Right lobe of liver (tissue), 6 donors: ENCODE results near the gene KLLN. TPM values are rescaled to one million over a fixed set of nuclear protein-coding genes. Genes with fewer than 3 reads are reported as not detected.
A peak's percentile ranks its signal among the peaks of the same experiment; 100 is the strongest.
"Not testable (repeated sequence)": the region's sequence is repeated elsewhere in the genome, so short reads cannot be mapped to it uniquely, and the experiment has no call there.

ENCODE experiments used
- ATAC-seq, 4 donors: fragments of 200-7000 bp; cut with Tn5 transposase; one replicate each; pipeline ENCODE4 v1.9.1; 2020; ENCODE audit warnings: mild to moderate bottlenecking in 4 of 4, moderate library complexity in 4 of 4
- DNase-seq, 3 donors: peaks; one replicate each; pipeline ENCODE4 v3.0.0-alpha.2; 2020
- H3K27ac ChIP-seq, 3 donors: fragments of 200-600 bp; one replicate each; pipeline ENCODE4 v1.8.0; 2022
- H3K27me3 ChIP-seq, 2 donors: fragments of 200-600 bp; one replicate each; pipeline ENCODE4 v1.8.0; 2022
- H3K36me3 ChIP-seq, 4 donors: fragments of 200-600 bp; sonication (generic) in 1 of 4; one replicate each; pipeline versions ENCODE4 v1.5.1 to v1.8.0; 2017 to 2022; ENCODE audit warnings: control low read depth in 1 of 4
- H3K4me1 ChIP-seq, 4 donors: fragments of 200-600 bp; sonication (generic) in 1 of 4; one replicate each; pipeline versions ENCODE4 v1.5.1 to v1.8.0; 2017 to 2022; ENCODE audit warnings: control low read depth in 1 of 4
- H3K4me3 ChIP-seq, 3 donors: fragments of 200-600 bp; one replicate each; pipeline ENCODE4 v1.8.0; 2022
- H3K9me3 ChIP-seq, 4 donors: fragments of 200-600 bp; sonication (generic) in 1 of 4; one replicate each; pipeline versions ENCODE4 v1.5.1 to v1.8.0; 2017 to 2022; ENCODE audit warnings: control low read depth in 1 of 4
- POLR2A ChIP-seq: fragments of 450-650 bp; IDR thresholded peaks from one replicate; pipeline ENCODE4 v1.6.1; 2017; ENCODE audit warnings: antibody characterized with exemption, mild to moderate bottlenecking
- WGBS: methylation state at CpG from one replicate; pipeline ENCODE4 v1.1.6; 2018; ENCODE audit warnings: low coverage, low lambda C conversion rate; ENCODE audit not compliant: insufficient coverage; ENCODE audit errors: missing lambda C conversion rate; 5-methylcytosine and 5-hydroxymethylcytosine counted together
- intact Hi-C, 2 donors: fragments of 100-400 bp; cut with DNase I; formaldehyde crosslinking; loops; one replicate each; pipeline versions ENCODE4 v1.11.2 to v1.14.1; 2022
- total RNA-seq, 6 experiments: library from RNA; depleted of rRNA in 2 of 6; stranded (reverse); fragments of >200 nt in 2 of 6; fragmentation: NEBNext Ultra II Directional in 3 of 6; extraction: Animal tissue kit (Norgen Biotek cat#: 25700) in 3 of 6; gene quantifications; one replicate each; pipeline versions ENCODE4 v1.1.0 to v1.2.4, GENCODE V29; 2016 to 2023
- TF ChIP-seq, protein P1 (sequence below), 4 donors: fragments of 200-600 bp in 3 of 4; fragments of 450-650 bp in 1 of 4; IDR thresholded peaks; one replicate each; pipeline versions ENCODE4 v1.5.1 to v1.8.0; 2016 to 2022; ENCODE audit warnings: antibody characterized with exemption in 4 of 4, mild to moderate bottlenecking in 2 of 4
- donor health status: DM: no; HTN: yes; CAD: no.
- donor health status: DM: no; HTN: no; CAD: no.
- donor health status: DM: no; HTN: no; CAD: no.
- donor health status: DM: no; HTN: yes; CAD: no.
- donor health status: DM: no; HTN: yes; CAD: no.

Gene KLLN
- total RNA-seq, 6 experiments from 2014 or later = 0.24 to 0.53 (median 0.34) TPM; not detected in 1

DNA sequence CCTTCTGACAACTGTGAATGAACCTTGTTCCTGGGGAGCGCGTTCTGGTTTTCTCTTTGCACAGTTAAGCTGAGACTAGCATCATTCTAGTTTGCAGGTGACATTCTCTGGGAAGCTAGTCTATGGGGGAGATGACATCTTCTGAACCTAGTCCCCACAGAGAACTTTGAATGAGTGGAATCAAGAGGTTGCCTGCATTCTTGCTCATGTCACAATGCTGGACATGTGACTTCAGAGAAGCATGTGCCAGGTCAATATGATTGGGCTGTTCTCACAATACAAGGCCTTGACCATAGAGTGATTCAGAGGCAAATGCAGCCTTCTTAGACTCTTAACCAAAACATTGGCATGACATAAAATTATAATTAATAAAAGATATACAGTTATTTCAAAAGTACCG lies 22.1 kb downstream of the KLLN start:
- intact Hi-C loops = no loop called here
- DNase-seq = no peak
- no peak for ATAC-seq
- no peak overlapping the region for H3K4me3 ChIP-seq
- no peak overlapping the region for H3K27ac ChIP-seq
- H3K9me3 ChIP-seq = no peaks in the 10 kb centered on the region
- H3K4me1 ChIP-seq = no peaks in the 10 kb centered on the region
- 91% methylated on average over 3 of the region's 3 CpGs for WGBS
- H3K27me3 ChIP-seq = no peaks in the 10 kb centered on the region
- H3K36me3 ChIP-seq = no peaks in the 10 kb centered on the region
- TF ChIP-seq POLR2A = no peak
- TF ChIP-seq, protein P1, sequence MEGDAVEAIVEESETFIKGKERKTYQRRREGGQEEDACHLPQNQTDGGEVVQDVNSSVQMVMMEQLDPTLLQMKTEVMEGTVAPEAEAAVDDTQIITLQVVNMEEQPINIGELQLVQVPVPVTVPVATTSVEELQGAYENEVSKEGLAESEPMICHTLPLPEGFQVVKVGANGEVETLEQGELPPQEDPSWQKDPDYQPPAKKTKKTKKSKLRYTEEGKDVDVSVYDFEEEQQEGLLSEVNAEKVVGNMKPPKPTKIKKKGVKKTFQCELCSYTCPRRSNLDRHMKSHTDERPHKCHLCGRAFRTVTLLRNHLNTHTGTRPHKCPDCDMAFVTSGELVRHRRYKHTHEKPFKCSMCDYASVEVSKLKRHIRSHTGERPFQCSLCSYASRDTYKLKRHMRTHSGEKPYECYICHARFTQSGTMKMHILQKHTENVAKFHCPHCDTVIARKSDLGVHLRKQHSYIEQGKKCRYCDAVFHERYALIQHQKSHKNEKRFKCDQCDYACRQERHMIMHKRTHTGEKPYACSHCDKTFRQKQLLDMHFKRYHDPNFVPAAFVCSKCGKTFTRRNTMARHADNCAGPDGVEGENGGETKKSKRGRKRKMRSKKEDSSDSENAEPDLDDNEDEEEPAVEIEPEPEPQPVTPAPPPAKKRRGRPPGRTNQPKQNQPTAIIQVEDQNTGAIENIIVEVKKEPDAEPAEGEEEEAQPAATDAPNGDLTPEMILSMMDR (IDR thresholded peaks at IDR 0.05) = no peak

DNA sequence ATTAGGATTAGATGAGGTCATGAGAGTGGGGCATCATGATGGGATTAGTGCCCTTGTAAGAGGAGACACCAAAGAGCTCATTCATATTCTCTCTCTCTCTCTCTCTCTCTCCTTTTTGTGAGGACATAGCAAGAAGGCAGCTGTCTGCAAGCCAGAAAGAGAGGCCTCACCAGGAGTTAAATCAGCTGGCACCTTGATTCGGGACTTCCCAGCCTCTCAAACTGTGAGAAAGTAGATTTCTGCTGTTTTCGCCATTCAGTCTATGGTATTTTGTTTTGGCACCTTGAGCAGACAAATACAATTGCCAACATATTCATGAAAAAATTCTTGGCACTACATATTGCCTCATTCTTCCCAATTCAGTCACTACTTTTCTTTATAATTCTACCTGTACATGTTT lies 24.7 kb downstream of the KLLN start:
- Histone ChIP-seq H3K36me3 (no peaks in the 10 kb centered on the region), H3K27ac (no peak overlapping the region), H3K4me1 (no peaks in the 10 kb centered on the region), H3K9me3 (no peaks in the 10 kb centered on the region), H3K4me3 (no peak overlapping the region), H3K27me3 (no peaks in the 10 kb centered on the region)
- intact Hi-C loops = no loop called here
- no peak for ATAC-seq
- WGBS = 83% methylated on average over 1 of the region's 2 CpGs
- TF ChIP-seq POLR2A = no peak
- TF ChIP-seq, protein P1 (IDR thresholded peaks at IDR 0.05) = no peak
- no peak for DNase-seq

DNA sequence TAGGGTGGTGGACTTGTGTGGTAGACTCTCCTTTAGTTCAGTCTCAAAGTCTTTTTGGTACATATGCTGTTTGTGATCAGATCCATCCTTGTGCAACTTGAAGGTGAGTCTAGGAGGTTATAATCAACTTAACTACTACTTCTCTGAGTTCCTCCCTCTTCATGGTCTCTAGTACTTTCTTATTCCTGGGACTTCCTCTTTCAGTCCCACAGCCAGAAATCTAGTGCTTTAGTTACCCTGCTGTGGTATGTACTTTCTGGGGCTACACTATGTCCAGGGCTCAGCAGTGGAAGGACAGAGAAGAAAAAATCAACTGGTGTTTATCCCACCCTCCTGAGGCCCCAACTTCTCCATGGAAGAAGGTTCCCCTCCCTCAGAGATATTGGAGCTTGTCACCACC lies 25.9 kb downstream of the KLLN start:
- Histone ChIP-seq H3K4me1 (no peaks in the 10 kb centered on the region), H3K27me3 (no peaks in the 10 kb centered on the region), H3K27ac (no peak overlapping the region), H3K4me3 (no peak overlapping the region), H3K36me3 (no peaks in the 10 kb centered on the region), H3K9me3 (no peaks in the 10 kb centered on the region)
- intact Hi-C loops = no loop called here
- peak in 1 of 4 donors; percentile 51 for ATAC-seq
- no peak for DNase-seq
- TF ChIP-seq, protein P1 (IDR thresholded peaks at IDR 0.05) = no peak
- TF ChIP-seq POLR2A = no peak

DNA sequence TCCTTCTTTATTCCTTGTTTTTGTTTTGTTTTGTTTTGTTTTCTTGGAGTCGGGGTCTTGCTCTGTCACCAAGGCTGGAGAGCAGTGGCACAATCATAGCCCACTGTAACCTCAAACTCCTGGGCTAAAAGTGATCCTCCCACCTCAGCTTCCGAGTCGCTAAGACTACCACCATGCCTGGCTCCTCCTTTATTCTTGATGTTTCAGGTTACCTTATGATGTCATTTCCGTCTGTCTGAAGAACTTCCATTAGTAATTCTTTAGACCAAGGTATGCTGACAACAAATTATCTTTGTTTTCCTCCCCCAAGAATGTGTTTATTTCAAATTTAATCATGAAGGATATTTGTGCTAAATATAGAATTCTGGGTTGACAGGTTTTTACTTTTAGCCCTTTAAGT lies 27.2 kb downstream of the KLLN start:
- no peak overlapping the region for H3K27ac ChIP-seq
- DNase-seq (no peak), ATAC-seq (no peak)
- no peak overlapping the region for H3K4me3 ChIP-seq
- H3K4me1 ChIP-seq = no peaks in the 10 kb centered on the region
- TF ChIP-seq, protein P1 (IDR thresholded peaks at IDR 0.05) = no peak
- no peak for TF ChIP-seq POLR2A
- H3K9me3 ChIP-seq = no peaks in the 10 kb centered on the region
- no peaks in the 10 kb centered on the region for H3K27me3 ChIP-seq
- 76% methylated on average over 4 of the region's 4 CpGs for WGBS
- no peaks in the 10 kb centered on the region for H3K36me3 ChIP-seq
- intact Hi-C loops = no loop called here

DNA sequence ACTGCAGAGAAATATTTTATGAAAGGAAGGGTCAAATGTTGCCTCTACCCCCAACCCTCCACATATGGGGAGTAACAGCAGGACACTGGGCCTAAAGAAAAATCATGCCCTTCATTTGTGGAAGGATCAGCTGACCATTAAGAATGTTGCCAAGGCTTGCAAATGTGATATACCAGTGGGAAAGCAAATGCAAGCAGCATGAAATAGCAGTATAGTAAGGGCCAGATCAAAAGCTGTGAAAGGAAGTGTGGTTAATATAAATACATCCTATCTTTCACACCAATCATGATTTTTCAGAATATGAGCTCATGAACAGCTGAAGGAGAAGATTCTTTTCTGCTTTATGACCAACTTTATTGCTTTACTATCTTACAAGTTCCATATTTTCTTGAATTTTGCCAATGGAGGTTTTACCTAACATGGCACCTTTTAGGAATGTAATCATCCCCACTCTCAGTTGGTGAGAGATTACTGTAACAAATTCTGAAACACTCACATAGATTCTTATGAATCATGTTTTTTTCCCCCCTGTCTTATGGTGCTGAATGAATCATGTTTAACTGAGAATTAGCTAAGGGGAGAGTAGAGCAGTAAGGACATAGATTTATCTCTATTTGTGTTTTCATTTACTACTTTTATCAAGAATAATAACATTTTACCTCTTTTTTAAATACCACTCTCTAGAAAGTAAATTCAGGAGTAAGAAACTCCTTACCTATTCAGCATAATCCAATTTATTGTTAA lies 33.2 kb downstream of the KLLN start:
- H3K9me3 ChIP-seq = no peaks in the 10 kb centered on the region
- TF ChIP-seq, protein P1 (IDR thresholded peaks at IDR 0.05) = no peak
- H3K4me1 ChIP-seq = no peaks in the 10 kb centered on the region
- DNase-seq = no peak
- H3K4me3 ChIP-seq = no peak overlapping the region
- no peak for ATAC-seq
- H3K27me3 ChIP-seq = no peaks in the 10 kb centered on the region
- no peak overlapping the region for H3K27ac ChIP-seq
- H3K36me3 ChIP-seq = no peaks in the 10 kb centered on the region
- intact Hi-C loops = no loop called here

DNA sequence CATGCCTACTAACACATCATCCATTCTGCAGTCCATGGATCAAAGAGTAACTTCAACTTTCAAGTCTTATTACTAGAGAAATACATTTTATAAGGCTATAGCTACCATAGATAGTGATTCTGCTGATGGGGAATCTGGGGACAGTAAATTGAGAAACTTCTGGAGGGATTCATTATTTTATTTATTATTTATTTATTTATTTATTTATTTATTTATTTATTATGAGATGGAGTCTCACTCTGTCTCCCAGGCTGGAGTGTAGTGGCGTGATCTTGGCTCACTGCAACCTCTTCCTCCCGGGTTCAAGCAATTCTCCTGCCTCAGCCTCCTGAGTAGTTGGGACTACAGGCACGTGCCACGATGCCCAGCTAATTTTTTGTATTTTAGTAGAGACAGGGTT lies 34.3 kb downstream of the KLLN start:
- DNase-seq, ATAC-seq, H3K9me3 ChIP-seq, H3K4me3 ChIP-seq, H3K4me1 ChIP-seq, H3K27ac ChIP-seq, intact Hi-C loops, H3K27me3 ChIP-seq, H3K36me3 ChIP-seq: not testable (repeated sequence)
- 95% methylated on average over 4 of the region's 4 CpGs for WGBS
